Renal cortical epithelial cell (primary cell): ENCODE data around the gene NTM. TPM values are rescaled to one million over a fixed set of nuclear protein-coding genes. Genes with fewer than 3 reads are reported as not detected.
A peak's percentile ranks its signal among the peaks of the same experiment; 100 is the strongest.
"Not testable (repeated sequence)": the region's sequence is repeated elsewhere in the genome, so short reads cannot be mapped to it uniquely, and the experiment has no call there.

Experiments
- DNase-seq: peaks from one replicate; pipeline ENCODE4 v3.0.0-alpha.2; 2011; ENCODE audit warnings: low read depth
- total RNA-seq: library from RNA; depleted of rRNA; stranded (reverse); fragments of >200 nt; gene quantifications from 2 replicates; pipeline ENCODE4 v1.2.3, GENCODE V29; 2014

Gene NTM
- total RNA-seq, 1 donor from 2014 or later = 0.85 TPM

- peak; percentile 65 for DNase-seq
Observed at GRCh38 chr11:132312161-132312560, 941.7 kb downstream of the NTM start.

GRCh38 chr11:132312701-132313111 is 942.3 kb downstream of the NTM start:
- DNase-seq = peak; percentile 3

GRCh38 chr11:132314911-132315455 is 944.6 kb downstream of the NTM start:
- no peak for DNase-seq

- DNase-seq = no peak
Observed at GRCh38 chr11:132315696-132316095, 945.3 kb downstream of the NTM start.

GRCh38 chr11:132318421-132319157 is 948.2 kb downstream of the NTM start:
- DNase-seq = peak; percentile 2

- DNase-seq = not testable (repeated sequence)
Observed at GRCh38 chr11:132319419-132319818, 949.0 kb downstream of the NTM start.

- no peak for DNase-seq
Observed at GRCh38 chr11:132330515-132330914, 960.1 kb downstream of the NTM start.

GRCh38 chr11:132332521-132332920 is 962.1 kb downstream of the NTM start:
- no peak for DNase-seq

GRCh38 chr11:132334769-132335280 is 964.4 kb downstream of the NTM start:
- DNase-seq = no peak

- no peak for DNase-seq
Observed at GRCh38 chr11:132335311-132335710, 964.9 kb downstream of the NTM start.

GRCh38 chr11:132336781-132337535 is 966.5 kb downstream of the NTM start:
- DNase-seq = no peak

GRCh38 chr11:132337819-132338416 is 967.5 kb downstream of the NTM start:
- DNase-seq = peak; percentile 2

- no peak for DNase-seq
Observed at GRCh38 chr11:132342408-132342807, 972.0 kb downstream of the NTM start.

GRCh38 chr11:132343445-132344175 is 973.2 kb downstream of the NTM start:
- no peak for DNase-seq

- no peak for DNase-seq
Observed at GRCh38 chr11:132346558-132347148, 976.2 kb downstream of the NTM start.

GRCh38 chr11:132347156-132348090 is 977.0 kb downstream of the NTM start:
- no peak for DNase-seq

- no peak for DNase-seq
Observed at GRCh38 chr11:132349811-132350733, 979.7 kb downstream of the NTM start.

- DNase-seq = no peak
Observed at GRCh38 chr11:132351050-132351449, 980.6 kb downstream of the NTM start.

- no peak for DNase-seq
Observed at GRCh38 chr11:132352497-132352896, 982.1 kb downstream of the NTM start.
